A549 (cell line): Measurements from ENCODE around the gene MAP3K10.

Source experiments
- BHLHE40 ChIP-seq: IDR thresholded peaks from 2 replicates; pipeline ENCODE4 v1.6.1; 2012; ENCODE audit warnings: low read depth, low read length, inconsistent platforms
- CHD2 ChIP-seq: fragments of 150-350 bp; IDR thresholded peaks from 2 replicates; pipeline ENCODE4 v1.6.1; 2014; ENCODE audit warnings: low read length; ENCODE audit not compliant: partially characterized antibody
- CTCF ChIP-seq: fragments of >200 bp; sonication (Bioruptor Twin); formaldehyde crosslinking; IDR thresholded peaks from 3 replicates; pipeline ENCODE4 v1.5.1; 2016
- EHMT2 ChIP-seq: fragments of 200-600 bp; sonication (generic); IDR thresholded peaks from 2 replicates; pipeline ENCODE4 v1.6.1; 2016; ENCODE audit warnings: antibody characterized with exemption, low read depth, mild to moderate bottlenecking, moderate library complexity
- EP300 ChIP-seq, 2 experiments: fragments of >200 bp; sonication (Bioruptor Twin); formaldehyde crosslinking; IDR thresholded peaks; 2 replicates in 1 of 2; 3 replicates in 1 of 2; pipeline ENCODE4 v1.6.1; 2016 to 2017
- ESRRA ChIP-seq: fragments of 150-350 bp; IDR thresholded peaks from 2 replicates; pipeline ENCODE4 v1.6.1; 2014; ENCODE audit warnings: mild to moderate bottlenecking, low read length, borderline replicate concordance
- HEYL ChIP-seq: fragments of 250-450 bp; sonication (Bioruptor Pico); IDR thresholded peaks from 2 replicates; pipeline ENCODE4 v1.8.0; 2021; ENCODE audit warnings: mild to moderate bottlenecking, moderate library complexity
- KDM1A ChIP-seq: fragments of 200-600 bp; sonication (generic); IDR thresholded peaks from 2 replicates; pipeline ENCODE4 v1.6.1; 2016; ENCODE audit warnings: low read depth, mild to moderate bottlenecking
- MAFK ChIP-seq: fragments of 450-650 bp; IDR thresholded peaks from 2 replicates; pipeline ENCODE4 v1.6.1; 2014; ENCODE audit not compliant: partially characterized antibody
- MAZ ChIP-seq: fragments of 150-350 bp; IDR thresholded peaks from 2 replicates; pipeline ENCODE4 v1.6.1; 2014; ENCODE audit warnings: antibody characterized with exemption, low read depth, low read length, borderline replicate concordance
- POLR2A ChIP-seq: IDR thresholded peaks from 2 replicates; pipeline ENCODE4 v1.6.1; 2012; ENCODE audit warnings: mild to moderate bottlenecking, low read length
- POLR2AphosphoS2 ChIP-seq: conservative IDR thresholded peaks from 2 replicates; pipeline ENCODE4 v1.6.1; 2012; ENCODE audit warnings: low read length, improper control_type of control experiment, inconsistent platforms

GRCh38 chr19:40210889-40211288 lies 19.7 kb downstream of the MAP3K10 start:
- TF ChIP-seq CTCF (no peak), EP300 (IDR thresholded peaks at IDR 0.05) (no peak), POLR2AphosphoS2 (no peak), KDM1A (no peak), MAFK (no peak), POLR2A (no peak), HEYL (CRISPR knock-in tag) (no peak), BHLHE40 (no peak), CHD2 (no peak), MAZ (no peak), EHMT2 (no peak), ESRRA (no peak)
